ENCODE measurements around the gene ABCC1.
"Not testable (repeated sequence)": the region's sequence is repeated elsewhere in the genome, so short reads cannot be mapped to it uniquely, and the experiment has no call there.

Gene ABCC1

DNA sequence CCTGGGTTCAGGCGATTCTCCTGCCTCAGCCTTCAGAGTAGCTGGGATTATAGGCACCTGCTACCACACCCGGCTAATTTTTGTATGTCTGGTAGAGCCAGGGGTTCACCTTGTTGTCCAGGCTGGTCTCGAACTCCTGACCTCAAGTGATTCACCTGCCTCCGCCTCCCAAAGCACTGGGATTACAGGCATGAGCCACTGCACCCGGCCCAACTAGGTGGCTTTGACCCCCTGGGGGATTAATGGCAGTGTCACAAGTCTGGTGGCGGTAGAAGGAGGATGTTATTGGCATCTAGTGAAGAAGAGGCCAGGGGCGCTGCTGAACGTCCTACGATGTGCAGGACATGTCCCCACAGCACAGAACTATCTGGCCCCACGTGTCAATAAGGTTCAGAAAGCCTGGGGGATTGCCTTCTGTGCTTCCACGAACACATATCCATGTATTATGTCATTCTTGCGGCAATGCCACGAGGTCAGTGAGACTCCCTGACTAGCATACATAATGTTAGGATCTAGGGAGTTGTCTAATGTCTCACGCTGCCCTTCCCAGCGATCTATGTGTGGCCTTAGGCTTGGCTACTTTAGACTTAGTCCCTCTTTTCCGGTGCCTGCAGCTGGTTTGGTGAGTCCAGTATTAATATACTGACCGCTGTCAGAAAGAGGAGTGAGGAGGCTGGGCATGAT lies 198.0 kb downstream of the ABCC1 start:
- H3K4me1 ChIP-seq (ENCODE audit: control insufficient read depth, low read length), result no peaks in the 10 kb centered on the region
- H3K79me2 ChIP-seq (ENCODE audit: control insufficient read depth, low read length), result no peaks in the 10 kb centered on the region
- no peaks in the 10 kb centered on the region for H3K9me3 ChIP-seq (ENCODE audit: control insufficient read depth, insufficient read depth, low read length)
- no peak for TF ChIP-seq EZH2phosphoT487 (IDR thresholded peaks at IDR 0.05; ENCODE audit: borderline replicate concordance, low read length)
- H3K27me3 ChIP-seq (ENCODE audit: control insufficient read depth, low read length), result no peaks in the 10 kb centered on the region
- H3K4me2 ChIP-seq (ENCODE audit: low read length), result no peak overlapping the region
- H3F3A ChIP-seq (ENCODE audit: control insufficient read depth, insufficient read depth), result no peaks in the 10 kb centered on the region
- no peak overlapping the region for H3K27ac ChIP-seq (ENCODE audit: low read depth, low read length)
- H3K4me3 ChIP-seq (ENCODE audit: low read length), result no peak overlapping the region
- no peaks in the 10 kb centered on the region for H4K20me1 ChIP-seq (ENCODE audit: control insufficient read depth, insufficient read depth, low read depth, low read length)
- H3K9me2 ChIP-seq (replicated peaks; ENCODE audit: control insufficient read depth, low read length), result no peaks in the 10 kb centered on the region
- H3K36me3 ChIP-seq (ENCODE audit: control insufficient read depth, low read length), result peaks cover 7% of the 10 kb centered on the region; the same call in 1 of the 2 replicates

DNA sequence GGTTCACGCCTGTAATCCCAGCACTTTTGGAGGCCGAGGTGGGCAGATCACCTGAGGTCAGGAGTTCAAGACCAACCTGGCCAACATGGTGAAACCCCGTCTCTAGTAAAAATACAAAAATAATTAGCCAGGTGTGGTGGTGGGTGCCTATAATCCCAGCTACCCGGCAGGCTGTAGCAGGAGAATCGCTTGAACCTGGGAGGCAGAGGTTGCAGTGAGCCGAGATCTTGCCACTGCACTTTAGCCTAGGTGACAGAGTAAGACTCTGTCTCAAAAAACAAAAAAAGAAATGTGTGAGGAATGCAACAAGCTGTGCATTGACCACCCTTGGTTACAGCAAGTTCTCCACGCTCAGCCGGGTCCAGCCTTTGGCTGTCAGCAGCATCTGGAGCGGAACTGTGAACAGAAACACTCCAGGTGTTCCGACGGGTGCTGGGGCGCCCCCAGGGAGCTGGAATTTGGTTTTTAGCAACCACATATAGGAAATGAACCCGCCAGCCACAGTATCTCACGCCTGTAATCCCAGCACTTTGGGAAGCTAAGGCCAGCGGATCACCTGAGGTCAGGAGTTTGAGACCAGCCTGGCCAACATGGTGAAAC lies 198.7 kb downstream of the ABCC1 start:
- not testable (repeated sequence) for H3K36me3 ChIP-seq (ENCODE audit: control insufficient read depth, low read length); H3K4me2 ChIP-seq (ENCODE audit: low read length); H3K4me1 ChIP-seq (ENCODE audit: control insufficient read depth, low read length); H3F3A ChIP-seq (ENCODE audit: control insufficient read depth, insufficient read depth); H3K79me2 ChIP-seq (ENCODE audit: control insufficient read depth, low read length); H4K20me1 ChIP-seq (ENCODE audit: control insufficient read depth, insufficient read depth, low read depth, low read length); H3K4me3 ChIP-seq (ENCODE audit: low read length); H3K27ac ChIP-seq (ENCODE audit: low read depth, low read length); H3K27me3 ChIP-seq (ENCODE audit: control insufficient read depth, low read length); H3K9me3 ChIP-seq (ENCODE audit: control insufficient read depth, insufficient read depth, low read length); H3K9me2 ChIP-seq (replicated peaks; ENCODE audit: control insufficient read depth, low read length)

- Histone ChIP-seq H3K27ac (ENCODE audit: low read depth, low read length) (no peak overlapping the region), H3K9me3 (ENCODE audit: control insufficient read depth, insufficient read depth, low read length) (no peaks in the 10 kb centered on the region), H3K36me3 (ENCODE audit: control insufficient read depth, low read length) (0 out of 2 replicates have a peak, but pooled peaks cover 4% of the 10 kb centered on the region), H3F3A (ENCODE audit: control insufficient read depth, insufficient read depth) (no peaks in the 10 kb centered on the region), H3K9me2 (replicated peaks; ENCODE audit: control insufficient read depth, low read length) (no peaks in the 10 kb centered on the region), H3K27me3 (ENCODE audit: control insufficient read depth, low read length) (no peaks in the 10 kb centered on the region), H3K4me1 (ENCODE audit: control insufficient read depth, low read length) (no peaks in the 10 kb centered on the region), H3K4me2 (ENCODE audit: low read length) (no peak overlapping the region), H3K79me2 (ENCODE audit: control insufficient read depth, low read length) (no peaks in the 10 kb centered on the region), H3K4me3 (ENCODE audit: low read length) (no peak overlapping the region), H4K20me1 (ENCODE audit: control insufficient read depth, insufficient read depth, low read depth, low read length) (no peaks in the 10 kb centered on the region)
- TF ChIP-seq CTCF (IDR thresholded peaks at IDR 0.05; ENCODE audit: low read depth, low read length, poor library complexity, severe bottlenecking) (no peak), EZH2phosphoT487 (IDR thresholded peaks at IDR 0.05; ENCODE audit: borderline replicate concordance, low read length) (no peak)
Measured at GRCh38 chr16:16148755-16149154, 199.3 kb downstream of the ABCC1 start.

GRCh38 chr16:16149710-16150116 lies 200.3 kb downstream of the ABCC1 start:
- Histone ChIP-seq H3K79me2 (ENCODE audit: control insufficient read depth, low read length) (no peaks in the 10 kb centered on the region), H3K27ac (ENCODE audit: low read depth, low read length) (no peak overlapping the region), H3K9me2 (replicated peaks; ENCODE audit: control insufficient read depth, low read length) (no peaks in the 10 kb centered on the region), H3K4me2 (ENCODE audit: low read length) (no peak overlapping the region), H3K4me1 (ENCODE audit: control insufficient read depth, low read length) (no peaks in the 10 kb centered on the region), H3K4me3 (ENCODE audit: low read length) (no peak overlapping the region), H4K20me1 (ENCODE audit: control insufficient read depth, insufficient read depth, low read depth, low read length) (no peaks in the 10 kb centered on the region), H3K36me3 (ENCODE audit: control insufficient read depth, low read length) (no peaks in the 10 kb centered on the region), H3F3A (ENCODE audit: control insufficient read depth, insufficient read depth) (no peaks in the 10 kb centered on the region), H3K27me3 (ENCODE audit: control insufficient read depth, low read length) (no peaks in the 10 kb centered on the region), H3K9me3 (ENCODE audit: control insufficient read depth, insufficient read depth, low read length) (no peaks in the 10 kb centered on the region)
- no peak for TF ChIP-seq CTCF (IDR thresholded peaks at IDR 0.05; ENCODE audit: low read depth, low read length, poor library complexity, severe bottlenecking)
- TF ChIP-seq EZH2phosphoT487 (IDR thresholded peaks at IDR 0.05; ENCODE audit: borderline replicate concordance, low read length), result no peak

Measured in DOHH2 (cell line).